AG04450 (cell line): ENCODE data around the gene PNLIPRP1. TPM values are rescaled to one million over a fixed set of nuclear protein-coding genes. Genes with fewer than 3 reads are reported as not detected.

ENCODE experiments used
- CTCF ChIA-PET: fragments of 300-600, 350-600 bp; formaldehyde crosslinking; extraction: SDS; loops from one replicate; lab custom pipeline; 2022; ENCODE audit warnings: antibody characterized with exemption, inconsistent platforms; lab: Charles Lee
- POLR2A ChIA-PET: fragments of 350-600 bp; formaldehyde crosslinking; extraction: SDS; loops from one replicate; lab custom pipeline; 2021; ENCODE audit warnings: antibody characterized with exemption, inconsistent platforms; lab: Yijun Ruan, JAX
- DNase-seq: peaks from one replicate; pipeline ENCODE4 v3.0.0-alpha.2; 2011; ENCODE audit warnings: low read depth, low spot score
- H3K27ac ChIP-seq: one replicate; pipeline ENCODE4 v1.5.1; 2012; ENCODE audit warnings: low read depth, low read length, control low read depth
- H3K27me3 ChIP-seq: one replicate; pipeline ENCODE4 v1.6.0; 2012; ENCODE audit warnings: low read length; ENCODE audit not compliant: control insufficient read depth, insufficient read depth
- H3K4me3 ChIP-seq: 2 replicates; pipeline ENCODE4 v1.5.1; 2011; ENCODE audit warnings: mild to moderate bottlenecking, low read depth, low read length, control low read depth
- H3K9me3 ChIP-seq: 2 replicates; pipeline ENCODE4 v1.5.1; 2012; ENCODE audit warnings: low read length; ENCODE audit not compliant: control insufficient read depth, insufficient read depth
- CTCF ChIP-seq: IDR thresholded peaks from 2 replicates; pipeline ENCODE4 v1.5.1; 2011; ENCODE audit warnings: low read depth, low read length, control low read depth, inconsistent platforms
- polyA plus RNA-seq: library from polyadenylated mRNA; depleted of rRNA; stranded (reverse); fragments of >200 nt; gene quantifications from 2 replicates; pipeline ENCODE4 v1.2.3, GENCODE V29; 2011

PNLIPRP1 gene
- polyA plus RNA-seq, 1 experiment = not detected

- Histone ChIP-seq H3K9me3 (no peaks in the 10 kb centered on the region), H3K27me3 (peaks cover 2% of the 10 kb centered on the region), H3K27ac (no peak overlapping the region), H3K4me3 (no peak overlapping the region)
- DNase-seq = no peak
- TF ChIP-seq CTCF = no peak
- ChIA-PET POLR2A (no interaction called here), CTCF (interaction anchor here (1.4 kb wide), 1 partner anchor 199 kb away, joined by 3 read pairs; no protein-coding TSS in a partner anchor)
Observed at GRCh38 chr10:116598329-116598728, 7.6 kb downstream of the PNLIPRP1 start.

DNA sequence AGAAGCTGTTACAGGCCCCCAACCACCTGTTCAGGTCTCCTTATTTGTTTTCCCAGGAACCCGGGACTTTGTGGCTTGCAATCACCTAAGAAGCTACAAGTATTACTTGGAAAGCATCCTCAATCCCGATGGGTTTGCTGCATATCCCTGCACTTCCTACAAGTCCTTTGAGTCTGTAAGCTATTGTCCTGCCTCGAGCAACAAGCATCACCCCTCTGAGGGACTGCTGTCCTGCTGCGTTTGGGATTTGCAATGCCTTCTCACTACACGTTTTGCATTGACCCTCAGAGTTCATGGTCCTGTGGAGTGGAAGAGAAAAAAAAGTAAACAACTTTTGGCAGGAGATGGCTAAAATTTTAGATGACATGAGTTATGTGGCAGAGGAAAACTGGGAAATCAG, 9.2 kb downstream of the PNLIPRP1 start:
- TF ChIP-seq CTCF = no peak
- ChIA-PET CTCF (no interaction called here), POLR2A (no interaction called here)
- DNase-seq = no peak
- no peaks in the 10 kb centered on the region for H3K9me3 ChIP-seq
- H3K27ac ChIP-seq = no peak overlapping the region
- no peak overlapping the region for H3K4me3 ChIP-seq
- H3K27me3 ChIP-seq = peaks cover 2% of the 10 kb centered on the region

DNA sequence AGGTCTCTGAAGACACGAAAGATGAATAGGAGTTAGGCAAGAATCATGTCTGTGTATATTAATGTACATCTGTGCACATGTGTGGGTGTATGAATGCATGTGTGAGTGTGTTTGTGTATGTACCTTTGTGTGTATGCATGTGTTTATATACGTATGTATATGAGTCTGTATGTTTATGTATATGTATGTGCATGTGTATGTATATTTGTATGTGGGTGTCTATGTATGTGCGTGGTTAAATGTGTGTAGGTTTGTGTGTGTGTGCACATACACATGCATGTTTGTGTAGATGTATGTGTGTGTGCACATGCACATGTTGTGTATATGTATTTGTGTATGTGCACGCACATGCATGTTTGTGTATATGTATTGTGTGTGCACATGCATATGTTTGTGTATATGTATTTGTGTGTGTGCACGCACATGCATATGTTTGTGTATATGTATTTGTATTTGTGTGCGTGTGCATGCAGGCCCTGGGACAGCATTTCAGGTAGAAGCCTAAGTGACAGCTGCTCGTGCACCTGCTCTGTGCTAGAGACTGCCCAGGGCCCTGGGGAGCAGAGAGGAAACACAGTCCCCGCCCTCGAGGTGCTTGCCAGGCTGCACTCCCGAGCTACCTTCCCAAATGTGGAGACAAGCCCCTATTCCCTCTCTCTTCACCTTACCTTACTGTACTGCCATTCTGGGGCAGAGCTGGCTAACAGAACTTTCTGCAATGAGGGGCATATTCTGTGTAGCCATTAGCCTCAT, 12.1 kb downstream of the PNLIPRP1 start:
- CTCF ChIA-PET = no interaction called here
- no peak for DNase-seq
- H3K9me3 ChIP-seq = no peaks in the 10 kb centered on the region
- H3K27ac ChIP-seq = no peak overlapping the region
- H3K27me3 ChIP-seq = peaks cover 7% of the 10 kb centered on the region
- H3K4me3 ChIP-seq = no peak overlapping the region
- no peak for TF ChIP-seq CTCF
- POLR2A ChIA-PET = no interaction called here

DNA sequence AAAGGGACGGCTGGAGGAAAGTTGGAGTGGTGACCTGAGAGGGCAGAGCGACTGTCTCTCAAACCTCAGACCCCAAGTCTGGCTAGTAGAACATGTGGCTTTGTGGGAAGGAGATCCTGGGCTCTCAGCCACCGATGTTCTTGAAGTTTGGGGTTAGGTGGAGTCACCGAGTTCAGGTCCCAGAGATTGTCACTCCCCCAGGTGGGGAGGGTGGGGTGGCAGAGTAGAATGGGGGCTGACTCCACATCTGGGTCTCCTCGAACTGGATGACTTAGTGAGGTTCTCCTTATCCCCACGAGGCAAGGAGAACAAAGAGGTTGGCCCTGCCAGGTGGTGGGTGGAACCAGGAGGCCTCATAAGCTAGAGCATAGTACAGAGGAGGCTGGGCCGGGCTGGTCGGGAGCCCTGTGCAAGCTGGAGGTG, 15.3 kb downstream of the PNLIPRP1 start:
- no peak overlapping the region for H3K27ac ChIP-seq
- CTCF ChIA-PET = interaction anchor here (1.2 kb wide), 1 partner anchor 10 kb away, joined by 3 read pairs; no protein-coding TSS in a partner anchor
- no peak overlapping the region for H3K4me3 ChIP-seq
- H3K27me3 ChIP-seq = peaks cover 10% of the 10 kb centered on the region
- DNase-seq = no peak
- POLR2A ChIA-PET = no interaction called here
- H3K9me3 ChIP-seq = peaks cover 11% of the 10 kb centered on the region; the same call in 1 of the 2 replicates
- TF ChIP-seq CTCF = no peak

DNA sequence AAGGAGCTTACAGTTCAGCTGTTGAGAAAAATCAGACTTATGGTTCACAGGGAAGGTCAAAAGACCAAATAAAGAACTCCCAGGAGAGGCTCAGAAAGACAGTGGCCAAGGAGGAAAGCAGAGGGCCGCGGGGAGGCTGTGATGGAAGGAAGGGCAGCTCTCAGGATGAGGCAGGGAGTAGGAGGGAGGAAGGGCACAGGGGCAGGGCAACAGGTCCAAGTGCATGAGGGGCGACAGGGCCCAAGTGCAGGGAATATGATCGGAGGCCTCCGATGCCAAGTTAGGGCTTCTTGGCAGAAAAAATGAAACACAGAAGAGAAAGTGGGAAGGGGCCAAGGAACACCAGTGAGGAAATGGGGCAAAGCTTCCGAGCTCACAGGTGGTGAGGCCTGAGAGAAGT, 16.6 kb downstream of the PNLIPRP1 start:
- peaks cover 11% of the 10 kb centered on the region; the same call in 1 of the 2 replicates for H3K9me3 ChIP-seq
- no peak overlapping the region for H3K27ac ChIP-seq
- no peak overlapping the region for H3K4me3 ChIP-seq
- H3K27me3 ChIP-seq = peaks cover 10% of the 10 kb centered on the region
- no peak for DNase-seq
- ChIA-PET POLR2A (no interaction called here), CTCF (interaction anchor here (1.1 kb wide), 1 partner anchor 181 kb away, joined by 3 read pairs; no protein-coding TSS in a partner anchor)
- TF ChIP-seq CTCF = no peak
